K562 (cell line): ENCODE measurements around the gene TOM1L2. TPM values are rescaled to one million over a fixed set of nuclear protein-coding genes. Genes with fewer than 3 reads are reported as not detected.

ENCODE experiments used
- CHD7 ChIP-seq: fragments of 200-600 bp; sonication (generic); IDR thresholded peaks from one replicate; pipeline ENCODE4 v1.6.1; 2012; ENCODE audit warnings: mild to moderate bottlenecking, low read depth, low read length, inconsistent platforms
- polyA plus RNA-seq, 8 experiments: library from polyadenylated mRNA; depleted of rRNA in 4 of 8; stranded (reverse) in 5 of 8; unstranded in 3 of 8; fragments of >200 nt; fragmentation: Nextera tagmentation in 2 of 8; fragmentation: Illumina TruSeq in 1 of 8; extraction: Ambion mirVana in 2 of 8; extraction: Trizol in 1 of 8; gene quantifications; 2 replicates each; pipeline versions ENCODE4 v1.2.1 to v1.2.3, GENCODE V29; 2011 to 2014; ENCODE audit warnings: inconsistent platforms in 1 of 8, missing spikeins in 1 of 8
- total RNA-seq, 7 experiments: library from RNA; depleted of rRNA in 6 of 7; stranded (reverse); fragments of >200 nt in 6 of 7; fragmentation: Illumina TruSeq in 2 of 7; extraction: Trizol in 2 of 7; gene quantifications; 2 replicates each; pipeline versions ENCODE4 v1.2.1 to v1.2.3, GENCODE V29; 2011 to 2021; ENCODE audit warnings: low replicate concordance in 1 of 7

The TOM1L2 gene
- total and polyA plus RNA-seq, 9 of the 15 experiments (the other 6 are each of a cell fraction or from before 2014, with no cell fraction given): 0.07 to 6.0 (median 2.5) TPM

DNA sequence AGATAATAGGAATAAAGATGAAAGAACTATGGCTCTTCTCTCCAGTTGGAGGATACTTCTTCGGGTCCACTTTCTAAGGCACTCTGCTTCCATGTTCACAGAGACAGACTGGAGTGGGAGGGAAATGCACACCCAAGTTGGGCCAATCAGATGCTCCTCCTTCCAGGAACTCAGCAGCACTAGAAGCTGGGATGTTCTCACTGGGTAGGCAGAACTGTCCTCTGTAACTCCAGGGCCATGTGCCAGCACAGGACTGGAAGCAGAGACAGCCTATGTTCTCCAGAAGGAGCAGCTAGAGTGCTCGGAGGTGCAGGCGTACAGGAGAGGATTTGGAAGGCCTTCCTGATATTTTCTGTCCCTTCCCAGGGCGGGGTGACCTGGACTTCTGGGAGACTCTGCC is 85.5 kb downstream of the TOM1L2 start (continued):
- no peak for TF ChIP-seq CHD7
